Measurements from ENCODE around the gene TIMM10. TPM values are rescaled to one million over a fixed set of nuclear protein-coding genes. Genes with fewer than 3 reads are reported as not detected.

The TIMM10 gene
- total RNA-seq, 4 donors from 2014 or later = 33.0 to 47.3 (median 38.7) TPM

DNA sequence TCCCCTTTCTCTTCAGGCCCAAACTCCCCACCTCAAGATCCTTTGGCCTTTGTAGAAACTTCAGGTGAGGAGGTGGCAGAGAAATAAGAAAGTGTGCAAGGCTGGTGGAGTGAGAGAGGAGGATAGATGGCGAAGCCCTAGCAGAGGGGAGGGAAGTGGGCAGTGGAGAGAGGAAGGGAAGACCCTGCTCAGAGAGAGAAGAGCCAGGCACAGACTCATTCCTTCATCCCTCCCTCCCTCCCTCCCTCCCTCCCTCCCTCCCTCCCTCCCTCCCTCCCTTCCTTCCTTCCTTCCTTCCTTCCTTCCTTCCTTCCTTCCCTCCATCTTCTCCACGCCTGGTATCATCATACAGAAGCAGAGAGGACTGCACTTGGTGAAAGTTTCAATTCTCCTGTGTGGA is 49.2 kb downstream of the TIMM10 start:
- Histone ChIP-seq H3K27ac (no peak overlapping the region), H3K4me3 (no peak overlapping the region), H3K36me3 (peaks cover 0 to 27% (median 4%) of the 10 kb centered on the region in 3 donors), H3K9me3 (no peaks in the 10 kb centered on the region), H3K4me1 (peaks cover 24 to 45% (median 29%) of the 10 kb centered on the region in 3 donors), H3K27me3 (peaks cover 5 to 56% (median 10%) of the 10 kb centered on the region in 4 donors)
- intact Hi-C loops (cut with DNase I) = loop anchor here (5.0 kb wide), 1 partner anchor 166 kb away; the partner anchor contains the start of gene YPEL4
- TF ChIP-seq POLR2A (IDR thresholded peaks at IDR 0.05) = no peak
- no peak for TF ChIP-seq CTCF (IDR thresholded peaks at IDR 0.05)
- DNase-seq = no peak
- 50 to 68% methylated on average over 1 to 2 of the region's 2 CpGs for WGBS, 2 donors

GRCh38 chr11:57480409-57481137 is 50.0 kb downstream of the TIMM10 start:
- 10 to 71% methylated on average over 4 of the region's 9 CpGs for WGBS, 2 donors
- Histone ChIP-seq H3K27ac (no peak overlapping the region), H3K36me3 (peaks cover 0 to 19% (median 0%) of the 10 kb centered on the region in 3 donors), H3K27me3 (peaks cover 5 to 63% (median 10%) of the 10 kb centered on the region in 4 donors), H3K4me1 (peaks cover 30 to 53% (median 36%) of the 10 kb centered on the region in 3 donors), H3K9me3 (no peaks in the 10 kb centered on the region), H3K4me3 (no peak overlapping the region)
- TF ChIP-seq CTCF (IDR thresholded peaks at IDR 0.05) = peak; percentile 28 to 76 (median 64)
- no peak for TF ChIP-seq POLR2A (IDR thresholded peaks at IDR 0.05)
- no peak for DNase-seq
- intact Hi-C loops (cut with DNase I) = loop anchor here (5.0 kb wide), 1 partner anchor 167 kb away; the partner anchor contains the start of gene YPEL4

DNA sequence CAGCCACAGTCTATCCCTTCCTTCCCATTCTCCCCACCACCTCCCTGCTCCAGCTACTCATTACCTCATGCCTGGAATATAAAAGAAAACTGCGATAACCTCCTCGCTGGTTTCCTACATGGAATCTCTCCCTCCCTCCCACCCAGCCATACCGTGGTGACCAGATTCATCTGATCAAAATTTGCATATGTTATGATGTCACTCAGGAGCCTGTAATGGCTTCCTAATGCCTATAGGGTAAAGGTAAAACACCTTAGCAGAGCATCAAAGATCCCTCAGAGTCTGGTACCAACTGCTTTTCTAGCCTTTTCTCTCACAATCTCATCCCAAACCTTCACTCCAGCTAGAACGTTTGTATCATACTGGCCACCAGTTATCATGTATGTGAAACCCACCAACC is 50.6 kb downstream of the TIMM10 start:
- Histone ChIP-seq H3K27me3 (peaks cover 5 to 70% (median 10%) of the 10 kb centered on the region in 4 donors), H3K9me3 (no peaks in the 10 kb centered on the region), H3K4me1 (peaks cover 30 to 59% (median 37%) of the 10 kb centered on the region in 3 donors), H3K36me3 (peaks cover 0 to 13% (median 0%) of the 10 kb centered on the region in 3 donors), H3K4me3 (no peak overlapping the region), H3K27ac (no peak overlapping the region)
- no peak for DNase-seq
- intact Hi-C loops (cut with DNase I) = loop anchor here (5.0 to 10.0 kb wide), 2 partner anchors 135 to 167 kb away; partner anchors contain the start of gene YPEL4
- TF ChIP-seq CTCF (IDR thresholded peaks at IDR 0.05) = no peak
- TF ChIP-seq POLR2A (IDR thresholded peaks at IDR 0.05) = no peak
- 19 to 30% methylated on average over 4 of the region's 4 CpGs for WGBS, 2 donors

DNA sequence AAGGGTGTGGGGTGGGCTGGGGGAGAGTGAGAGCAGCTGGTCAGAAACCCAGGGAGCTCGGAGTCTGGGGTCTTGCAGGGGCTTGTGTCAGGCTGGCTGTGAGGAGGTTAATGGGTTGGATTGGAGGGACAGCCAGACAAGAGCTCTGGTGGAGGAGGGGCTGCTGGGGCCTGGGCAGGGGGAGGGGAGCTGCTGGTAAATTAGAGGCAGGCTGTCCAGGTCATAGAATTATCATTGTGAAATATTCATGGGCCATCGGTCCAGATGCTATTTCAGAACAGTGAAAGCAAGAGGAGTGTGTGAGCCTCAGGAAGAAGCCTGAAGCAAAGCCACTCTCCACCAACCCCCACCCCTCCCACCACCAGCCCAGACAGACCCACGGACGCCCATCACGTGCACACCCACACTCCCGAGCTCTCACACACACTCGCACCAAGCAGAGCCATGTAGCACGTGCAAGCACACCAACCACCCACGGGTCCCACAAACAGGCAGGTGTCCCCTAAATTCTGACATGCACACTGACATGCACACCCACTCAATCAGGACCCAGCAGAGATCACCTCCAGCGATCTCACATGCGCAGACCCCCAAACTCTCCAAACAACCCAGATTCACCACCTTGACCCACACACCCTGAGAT is 51.4 kb downstream of the TIMM10 start:
- H3K27ac ChIP-seq = no peak overlapping the region
- H3K36me3 ChIP-seq = peaks cover 0 to 5% (median 0%) of the 10 kb centered on the region in 3 donors
- WGBS, 2 donors = 8 to 39% methylated on average over 2 to 5 of the region's 11 CpGs
- H3K9me3 ChIP-seq = no peaks in the 10 kb centered on the region
- peaks cover 30 to 62% (median 36%) of the 10 kb centered on the region in 3 donors for H3K4me1 ChIP-seq
- TF ChIP-seq CTCF (IDR thresholded peaks at IDR 0.05) = no peak
- no peak for DNase-seq
- intact Hi-C loops (cut with DNase I) = loop anchor here (10.0 kb wide), 1 partner anchor 134 kb away; no protein-coding TSS in a partner anchor
- peaks cover 5 to 78% (median 10%) of the 10 kb centered on the region in 4 donors for H3K27me3 ChIP-seq
- no peak overlapping the region for H3K4me3 ChIP-seq

Small RNA genes within 50 kb of the gene (small RNA-seq; reads per million reads assigned to genes)
- 0 reads per million in 4 donors for gene RN7SL605P

Other genes with a start within 250 kb of the TIMM10 start
- 100 to 1,000 TPM in 3 of 4 donors, 10 to 100 TPM in 1; 94.6 to 212 (median 124) TPM for gene TNKS1BP1, start 205.8 kb downstream of the TIMM10 start, total RNA-seq
- gene SSRP1, start 194.9 kb downstream of the TIMM10 start, total RNA-seq = 10 to 100 TPM; 49.0 to 98.8 (median 81.3) TPM
- gene P2RX3, start 192.4 kb downstream of the TIMM10 start, total RNA-seq = not detected
- not detected for gene PRG3, start 149.6 kb downstream of the TIMM10 start, total RNA-seq
- not detected for gene PRG2, start 140.1 kb downstream of the TIMM10 start, total RNA-seq
- gene SLC43A3, start 103.6 kb downstream of the TIMM10 start, total RNA-seq = 10 to 100 TPM; 54.1 to 90.9 (median 75.6) TPM
- 1 to 10 TPM in 2 of 4 donors, under 1 TPM in 2; 0.66 to 1.1 (median 0.90) TPM for gene RTN4RL2, start 70.2 kb downstream of the TIMM10 start, total RNA-seq
- 10 to 100 TPM in 1 of 4 donors, 1 to 10 TPM in 3; 1.8 to 11.4 (median 4.1) TPM for gene SLC43A1, start 15.1 kb downstream of the TIMM10 start, total RNA-seq
- gene SMTNL1, start 6.8 kb upstream of the TIMM10 start, total RNA-seq = not detected
- 10 to 100 TPM; 11.0 to 46.4 (median 22.0) TPM for gene UBE2L6, start 36.9 kb upstream of the TIMM10 start, total RNA-seq
- gene SERPING1, start 66.9 kb upstream of the TIMM10 start, total RNA-seq = 100 to 1,000 TPM in 2 of 4 donors, 10 to 100 TPM in 1, 1 to 10 TPM in 1; 9.6 to 376 (median 78.4) TPM
- gene YPEL4, start 119.2 kb upstream of the TIMM10 start, total RNA-seq = under 1 TPM in 2 of 4 donors, not detected in 2; 0.56 to 0.95 TPM
- gene CLP1, start 127.0 kb upstream of the TIMM10 start, total RNA-seq = 10 to 100 TPM in 3 of 4 donors, 1 to 10 TPM in 1; 9.5 to 26.6 (median 14.7) TPM
- gene ZDHHC5, start 137.4 kb upstream of the TIMM10 start, total RNA-seq = 10 to 100 TPM; 61.4 to 98.4 (median 76.7) TPM
- 10 to 100 TPM in 2 of 4 donors, 1 to 10 TPM in 2; 8.0 to 21.2 (median 9.8) TPM for gene MED19, start 181.5 kb upstream of the TIMM10 start, total RNA-seq
- gene TMX2, start 181.8 kb upstream of the TIMM10 start, total RNA-seq = 10 to 100 TPM; 44.0 to 82.0 (median 70.9) TPM
- gene SELENOH, start 210.7 kb upstream of the TIMM10 start, total RNA-seq = 100 to 1,000 TPM in 2 of 4 donors, 10 to 100 TPM in 2; 75.2 to 166 (median 112) TPM
- not detected for gene BTBD18, start 221.1 kb upstream of the TIMM10 start, total RNA-seq
- gene CTNND1, start 231.0 kb upstream of the TIMM10 start, total RNA-seq = 100 to 1,000 TPM; 230 to 308 (median 271) TPM